NCI-H1694 treated with DMSO at 0.1 percent for 48 hours (cell line): ENCODE results near the gene NSF.

Experiments
- DNase-seq: peaks from one replicate; lab custom pipeline; 2025; lab: John Stamatoyannopoulos, UW

NSF gene

GRCh38 chr17:46800573-46800972 lies 210.1 kb downstream of the NSF start:
- peak; percentile 69 for DNase-seq

- DNase-seq = no peak
Measured at GRCh38 chr17:46802800-46803199, 212.3 kb downstream of the NSF start.

DNA sequence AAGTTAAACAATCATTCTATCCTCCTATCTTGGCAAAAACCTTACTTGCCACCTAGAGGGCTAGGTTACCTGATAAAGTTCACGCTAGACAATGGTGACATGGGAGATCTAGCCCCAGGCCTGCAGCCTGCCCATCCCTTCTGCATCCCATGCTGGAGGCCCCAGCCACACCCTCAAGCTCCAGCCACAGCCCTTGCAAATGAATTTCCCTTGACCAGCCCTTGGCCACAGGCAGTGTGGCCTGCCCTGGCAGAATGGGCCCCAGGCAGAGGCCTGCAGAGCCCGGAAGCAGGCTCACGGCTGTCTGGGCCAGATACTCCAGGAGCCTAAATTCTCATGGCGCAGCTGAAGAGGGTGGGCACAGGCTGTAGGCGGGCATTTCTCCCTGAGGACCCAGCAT lies 213.1 kb downstream of the NSF start:
- no peak for DNase-seq

GRCh38 chr17:46805771-46806170 lies 215.3 kb downstream of the NSF start:
- DNase-seq = no peak
